Mucosa of gallbladder (tissue), 1 donor: Measurements from ENCODE around the gene ARHGEF28. TPM values are rescaled to one million over a fixed set of nuclear protein-coding genes. Genes with fewer than 3 reads are reported as not detected.

ENCODE experiments used
- DNase-seq: peaks from one replicate; pipeline ENCODE4 v3.0.0-alpha.2; 2020; ENCODE audit warnings: low spot score
- total RNA-seq: library from RNA; stranded (reverse); gene quantifications from one replicate; pipeline ENCODE4 v1.2.1, GENCODE V29; 2021
- donor health status: DM: no; HTN: no; CAD: no.

ARHGEF28 gene
- total RNA-seq, 1 donor from 2014 or later, result 29.9 TPM

DNA sequence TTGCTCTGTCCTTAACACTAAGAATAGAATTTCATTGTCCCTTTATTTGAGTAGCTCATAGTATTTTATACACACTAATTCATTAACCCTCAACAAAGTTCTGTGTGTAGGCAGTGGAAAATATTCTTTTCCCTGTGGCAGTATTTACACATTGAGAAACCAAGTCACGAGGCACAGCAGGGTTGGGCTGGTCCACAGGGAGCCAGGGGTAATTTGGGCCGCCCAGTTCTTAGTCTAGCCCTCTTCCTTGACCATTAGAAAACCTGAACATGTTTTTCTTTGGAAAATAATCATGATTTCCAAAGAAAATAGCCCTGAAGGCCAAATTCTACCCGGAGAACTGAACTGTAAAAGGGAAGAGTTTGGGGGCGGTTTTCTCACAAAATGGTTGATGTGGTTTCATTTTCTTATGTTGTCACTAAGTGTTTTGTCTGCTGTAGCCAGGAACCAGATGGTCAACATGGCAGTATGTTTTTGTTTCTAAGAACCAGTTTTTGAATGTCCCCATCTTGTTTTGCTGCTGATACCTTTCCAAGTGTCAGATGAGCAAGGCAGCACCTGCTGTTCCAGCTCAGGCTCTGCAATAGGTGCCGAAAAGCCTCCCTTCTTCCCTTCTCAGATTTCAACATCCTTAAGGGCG is 29.6 kb downstream of the ARHGEF28 start:
- DNase-seq, result no peak

- no peak for DNase-seq
These were observed 35.8 kb downstream of the ARHGEF28 start for GRCh38 chr5:73661753-73662152.

DNA sequence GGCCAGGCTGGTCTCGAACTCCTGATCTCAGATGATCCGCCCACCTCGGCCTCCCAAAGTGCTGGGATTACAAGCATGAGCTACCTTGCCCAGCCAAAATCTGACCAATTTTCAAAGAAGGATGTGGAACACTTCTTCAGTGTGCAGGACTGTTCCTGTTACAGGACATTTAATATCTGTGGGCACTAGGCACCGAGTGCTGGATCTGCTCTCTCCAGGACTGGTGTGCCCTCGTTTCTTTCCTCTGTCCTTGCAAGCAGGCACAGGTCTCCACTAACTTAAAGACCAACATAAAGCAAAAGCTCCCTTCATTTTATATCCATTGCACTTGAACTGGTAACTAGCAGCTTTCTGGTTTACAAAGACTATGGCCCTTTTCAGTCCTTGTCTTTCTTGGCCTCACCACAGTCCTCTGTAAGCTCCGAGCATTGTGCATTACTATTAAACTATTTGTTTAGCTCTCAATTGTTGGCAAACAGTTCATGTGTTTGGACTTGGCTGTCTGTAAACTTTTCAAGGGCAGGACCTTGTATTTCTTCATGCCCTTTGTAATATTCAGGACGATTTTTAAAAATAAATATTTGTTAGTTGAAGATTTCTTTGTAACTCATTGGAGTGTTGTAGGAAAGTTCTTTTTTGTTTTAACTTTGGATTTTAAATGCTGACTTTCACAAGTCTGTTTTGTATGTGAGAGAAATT is 37.3 kb downstream of the ARHGEF28 start:
- no peak for DNase-seq

- DNase-seq, result no peak
These were observed 37.9 kb downstream of the ARHGEF28 start for GRCh38 chr5:73663860-73664240.

DNA sequence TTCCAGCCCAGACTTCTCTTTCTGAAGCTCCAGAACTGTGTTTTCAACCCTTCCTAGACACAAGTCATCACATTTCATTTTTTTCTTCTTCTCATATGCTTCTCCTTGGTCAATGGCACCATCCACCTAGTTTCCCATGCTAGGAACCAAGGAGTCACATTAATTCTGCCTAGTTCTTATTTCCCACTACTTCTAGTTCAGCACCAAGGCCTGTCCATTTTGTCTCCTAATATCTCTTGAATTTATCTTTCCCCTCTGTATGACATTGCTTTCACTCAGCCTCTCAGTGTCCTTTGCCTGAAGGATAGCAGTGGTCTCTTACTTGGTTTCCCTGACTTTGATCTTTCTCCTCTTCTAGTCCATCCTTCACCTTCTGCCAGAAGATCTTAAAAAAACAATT is 38.8 kb downstream of the ARHGEF28 start:
- DNase-seq, result no peak

- no peak for DNase-seq
These were observed 40.9 kb downstream of the ARHGEF28 start for GRCh38 chr5:73666891-73667290.

GRCh38 chr5:73668017-73668416 is 42.0 kb downstream of the ARHGEF28 start:
- DNase-seq, result no peak

DNA sequence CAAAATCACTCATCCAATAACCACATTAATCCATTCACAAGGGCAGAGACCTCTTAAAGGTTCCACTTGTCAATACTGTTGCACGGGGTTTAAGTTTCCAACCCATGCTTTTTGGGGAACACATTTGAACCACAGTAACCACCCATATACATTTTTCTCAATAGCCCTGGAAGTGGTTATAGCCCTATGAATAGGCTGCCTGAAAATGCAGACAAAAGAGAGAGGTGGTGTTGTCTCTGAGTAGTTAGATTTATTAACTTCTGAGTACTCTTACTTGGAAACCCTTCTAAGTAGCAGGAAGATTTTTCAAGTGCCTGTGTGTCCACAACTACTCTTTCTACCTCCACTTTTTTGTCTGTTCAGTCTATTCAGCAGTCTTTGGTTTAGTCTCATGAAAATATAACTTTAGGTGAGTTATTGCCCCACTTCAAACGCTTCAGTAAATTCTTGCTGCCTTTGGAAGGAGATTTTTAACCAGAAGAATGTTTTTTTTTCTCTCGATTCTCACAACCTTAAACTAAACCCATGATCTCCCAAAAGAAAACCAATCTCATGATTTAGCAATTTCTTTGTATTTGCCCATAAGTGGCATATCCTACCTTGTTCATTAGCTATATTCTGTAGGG is 42.6 kb downstream of the ARHGEF28 start:
- DNase-seq, result no peak

- no peak for DNase-seq
These were observed 44.7 kb downstream of the ARHGEF28 start for GRCh38 chr5:73670731-73671130.

DNA sequence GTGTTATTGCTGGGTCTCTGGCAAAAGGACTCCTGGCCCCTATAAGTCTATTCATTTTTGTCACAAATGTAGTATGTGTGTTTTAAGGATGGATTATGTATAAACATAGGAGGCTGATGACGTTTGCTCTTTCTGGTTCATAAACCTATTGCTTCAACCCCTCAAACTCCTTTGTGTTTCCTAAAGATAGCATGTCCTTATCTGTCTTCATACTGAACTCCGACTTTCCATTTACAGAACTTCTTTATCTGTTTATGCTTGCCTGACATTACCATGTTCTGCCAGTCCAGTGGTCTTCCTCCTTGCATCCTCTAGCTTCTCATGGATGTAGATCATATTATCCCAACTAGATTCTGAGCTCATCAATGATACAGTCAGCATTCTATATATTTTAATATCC is 46.1 kb downstream of the ARHGEF28 start:
- DNase-seq, result no peak

DNA sequence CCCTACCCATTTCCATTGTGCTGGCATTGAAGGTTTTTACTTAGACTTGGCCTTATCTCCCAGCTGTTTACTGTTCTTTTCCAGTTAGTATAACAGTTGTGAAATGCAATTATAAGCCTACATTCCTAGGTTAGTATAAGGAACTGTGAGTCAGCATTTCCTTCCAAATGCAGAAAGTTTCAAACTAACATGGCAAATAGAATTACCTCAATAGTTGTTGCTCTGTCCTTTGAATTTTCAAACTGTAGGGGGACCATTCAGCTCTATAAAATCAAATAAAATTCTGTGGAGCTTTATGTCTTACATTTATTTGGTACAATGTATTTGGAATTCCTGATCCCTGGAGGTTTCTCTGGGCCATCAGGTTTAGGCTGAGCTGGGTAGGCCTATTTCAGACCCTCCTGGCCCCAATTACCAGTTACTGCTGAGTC is 47.2 kb downstream of the ARHGEF28 start:
- DNase-seq, result no peak

- no peak for DNase-seq
These were observed 48.6 kb downstream of the ARHGEF28 start for GRCh38 chr5:73674669-73675004.

DNA sequence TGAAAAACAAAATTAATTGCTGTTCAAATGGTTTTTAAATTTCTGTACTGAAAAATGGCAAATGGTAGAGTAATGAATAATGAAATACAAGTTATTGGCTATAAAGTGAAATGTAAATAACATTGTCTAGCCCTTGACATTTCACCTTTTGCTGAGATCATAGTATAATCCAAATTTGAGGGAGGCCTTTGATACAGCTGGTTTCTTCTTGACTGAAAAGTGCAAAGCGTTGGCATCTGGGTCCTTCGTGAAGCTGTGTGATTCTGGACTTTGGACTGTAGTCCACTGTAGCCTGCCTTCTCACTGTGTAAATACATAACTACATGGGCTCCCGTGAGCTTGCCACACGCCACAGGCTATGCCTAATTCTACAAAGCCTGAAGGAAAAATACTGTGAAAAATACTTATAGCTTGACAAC is 52.3 kb downstream of the ARHGEF28 start:
- DNase-seq, result peak; percentile 77

- no peak for DNase-seq
These were observed 52.8 kb downstream of the ARHGEF28 start for GRCh38 chr5:73678807-73679206.

- DNase-seq, result no peak
These were observed 56.2 kb downstream of the ARHGEF28 start for GRCh38 chr5:73682176-73682575.

DNA sequence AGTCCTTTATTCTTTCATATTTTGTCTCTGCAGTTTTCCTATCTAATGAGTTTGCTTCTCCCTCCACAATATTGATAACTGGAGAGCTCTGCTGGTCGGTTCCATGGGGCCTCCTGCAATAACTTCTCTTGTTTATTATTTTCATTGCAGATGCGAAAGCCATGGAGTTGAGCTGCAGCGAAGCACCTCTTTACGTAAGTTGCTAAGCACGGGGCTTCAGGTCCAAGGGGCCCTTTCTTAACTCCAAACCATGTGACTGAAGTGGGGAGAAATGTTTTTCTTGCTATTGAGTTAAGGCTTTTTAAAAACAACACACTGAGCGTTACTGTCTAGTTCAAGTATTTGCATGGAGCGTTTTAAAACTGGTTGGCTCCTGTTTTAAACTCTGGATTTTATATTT is 58.7 kb downstream of the ARHGEF28 start:
- no peak for DNase-seq

DNA sequence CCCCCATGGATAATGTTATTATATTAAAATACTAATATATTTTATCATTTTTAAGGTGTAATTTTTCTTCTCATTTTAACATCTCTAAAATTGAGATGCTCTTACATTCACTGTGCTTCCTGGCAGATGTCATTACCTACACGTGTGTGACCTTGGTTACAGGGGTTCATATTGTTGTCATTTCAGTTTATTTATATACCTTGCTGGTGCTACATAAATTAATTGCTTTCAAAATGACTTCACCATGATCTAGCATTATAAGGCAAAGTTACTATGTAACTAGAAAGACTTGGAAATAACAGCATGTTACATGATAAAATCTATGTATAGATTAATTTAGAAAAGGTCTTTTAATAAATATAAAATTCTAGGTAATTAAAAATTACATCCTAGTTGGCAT is 60.9 kb downstream of the ARHGEF28 start:
- DNase-seq, result no peak

- DNase-seq, result no peak
These were observed 61.4 kb downstream of the ARHGEF28 start for GRCh38 chr5:73687357-73687756.

- no peak for DNase-seq
These were observed 64.0 kb downstream of the ARHGEF28 start for GRCh38 chr5:73690015-73690414.

- no peak for DNase-seq
These were observed 65.5 kb downstream of the ARHGEF28 start for GRCh38 chr5:73691302-73692080.

DNA sequence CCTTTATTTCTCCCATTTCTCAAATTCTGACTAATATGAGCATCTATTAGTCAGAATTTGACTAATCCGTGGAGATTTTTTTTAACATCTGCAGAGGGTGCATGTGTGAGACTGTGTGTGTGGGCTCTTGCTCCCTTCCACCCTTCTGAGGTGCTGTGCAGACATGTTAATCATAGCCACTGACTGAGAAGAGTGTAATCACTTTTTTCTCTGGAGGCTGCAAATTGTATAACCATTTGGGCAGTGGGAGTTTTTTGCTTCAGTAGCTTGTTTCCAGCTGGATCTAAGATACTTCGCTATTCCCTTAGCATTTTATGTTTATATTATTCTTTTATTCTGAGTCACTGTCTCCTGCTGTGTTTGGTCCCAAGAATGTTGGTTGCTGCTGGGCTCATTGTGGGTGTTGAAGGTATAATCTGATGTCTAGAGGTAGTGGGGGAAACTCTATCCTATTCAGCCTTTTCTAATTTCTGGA is 66.2 kb downstream of the ARHGEF28 start:
- DNase-seq, result no peak

- DNase-seq, result no peak
These were observed 67.0 kb downstream of the ARHGEF28 start for GRCh38 chr5:73692981-73693380.
